Stimulated activated CD8-positive, alpha-beta memory T cell treated with anti-CD3 and anti-CD28 coated beads, Interleukin-7, amount 100 ng/mL, for 48 hours (primary cell): Measurements from ENCODE around the gene CFAP97.
"Not testable (repeated sequence)": the region's sequence is repeated elsewhere in the genome, so short reads cannot be mapped to it uniquely, and the experiment has no call there.

ENCODE experiments used
- DNase-seq, 2 donors: peaks; one replicate each; pipeline ENCODE4 v3.0.0-alpha.2; 2020; ENCODE audit warnings: low read depth in 1 of 2; ENCODE audit errors: extremely low read depth in 1 of 2

CFAP97 gene

DNA sequence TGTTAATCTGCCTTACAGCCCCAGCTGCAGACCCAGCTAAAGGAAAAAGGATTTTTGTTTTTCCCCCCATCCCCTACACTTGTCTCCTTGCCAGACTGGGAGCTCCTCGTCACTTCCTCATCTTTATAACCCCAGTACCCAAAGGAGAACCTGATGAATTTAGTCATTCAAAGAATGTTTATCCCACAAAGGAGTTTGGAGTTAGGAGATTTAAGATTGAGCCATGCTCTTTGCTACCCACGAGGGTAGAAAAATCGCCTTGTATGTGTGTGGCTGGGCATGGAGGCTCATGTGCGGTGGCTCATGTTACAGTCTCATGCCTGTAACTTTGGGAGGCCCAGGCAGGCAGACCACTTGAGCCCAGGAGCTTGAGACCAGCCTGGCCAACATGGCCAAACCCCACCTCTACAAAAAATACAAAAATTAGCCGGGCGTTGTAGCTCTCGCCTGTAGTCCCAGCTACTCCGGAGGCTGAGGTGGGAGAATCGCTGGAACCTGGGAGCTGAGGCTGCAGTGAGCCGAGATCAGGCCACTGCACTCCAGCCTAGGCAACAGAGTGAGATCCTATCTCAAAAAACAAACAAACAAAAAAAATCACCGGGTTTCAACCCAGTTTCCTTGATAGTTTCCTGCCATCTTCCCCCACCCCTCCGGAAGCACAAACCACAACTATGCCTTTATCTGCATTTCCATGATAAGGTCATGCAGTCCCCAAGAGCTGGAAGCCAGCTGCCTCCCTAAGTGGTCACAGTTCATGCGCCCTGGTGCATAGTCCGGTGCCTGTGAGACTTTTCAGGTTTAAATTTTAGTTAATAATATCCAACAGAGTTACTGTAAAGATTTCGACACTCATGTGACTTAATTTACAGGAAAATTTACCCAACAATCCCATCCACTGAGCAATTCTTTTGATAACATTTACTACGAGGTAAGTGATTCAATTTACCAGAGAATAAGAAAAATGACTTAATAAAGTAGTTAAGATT is 1.5 kb downstream of the CFAP97 start:
- DNase-seq, result no peak

DNA sequence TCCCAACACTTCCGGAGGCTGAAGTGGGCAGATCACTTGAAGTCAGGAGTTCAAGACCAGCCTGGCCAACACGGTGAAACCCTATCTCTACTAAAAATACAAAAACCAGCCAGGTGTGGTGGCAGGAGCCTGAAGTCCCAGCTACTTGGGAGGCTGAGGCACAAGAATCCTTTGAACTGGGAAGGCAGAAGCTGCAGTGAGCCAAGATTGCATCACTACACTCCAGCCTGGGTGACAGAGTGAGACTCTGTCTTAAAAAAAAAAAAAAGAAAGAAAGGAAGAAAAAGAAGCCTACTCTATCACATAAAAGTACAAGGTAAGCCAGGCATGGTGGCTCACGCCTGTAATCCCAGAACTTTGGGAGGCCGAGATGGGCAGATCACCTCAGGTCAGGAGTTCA is 5.6 kb downstream of the CFAP97 start:
- DNase-seq, result not testable (repeated sequence)

DNA sequence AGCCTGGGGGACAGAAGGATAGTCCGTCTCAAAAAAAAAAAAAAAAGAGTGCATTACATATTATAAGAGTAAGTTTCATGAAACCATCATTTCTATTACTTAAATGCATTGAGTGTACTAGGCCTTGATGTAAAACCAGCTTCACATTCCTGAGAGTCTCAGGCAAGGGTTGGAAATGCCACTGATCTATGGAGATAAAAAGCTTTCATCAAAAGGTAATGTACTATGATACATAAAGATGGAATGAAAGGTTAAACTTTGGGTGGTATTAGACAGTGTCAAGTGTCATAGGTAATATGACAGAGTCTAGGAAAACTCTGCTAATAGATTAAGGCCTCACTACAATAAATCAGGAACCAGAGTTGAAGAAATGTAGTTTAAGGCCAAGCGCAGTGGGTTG is 7.4 kb downstream of the CFAP97 start:
- DNase-seq, result no peak

DNA sequence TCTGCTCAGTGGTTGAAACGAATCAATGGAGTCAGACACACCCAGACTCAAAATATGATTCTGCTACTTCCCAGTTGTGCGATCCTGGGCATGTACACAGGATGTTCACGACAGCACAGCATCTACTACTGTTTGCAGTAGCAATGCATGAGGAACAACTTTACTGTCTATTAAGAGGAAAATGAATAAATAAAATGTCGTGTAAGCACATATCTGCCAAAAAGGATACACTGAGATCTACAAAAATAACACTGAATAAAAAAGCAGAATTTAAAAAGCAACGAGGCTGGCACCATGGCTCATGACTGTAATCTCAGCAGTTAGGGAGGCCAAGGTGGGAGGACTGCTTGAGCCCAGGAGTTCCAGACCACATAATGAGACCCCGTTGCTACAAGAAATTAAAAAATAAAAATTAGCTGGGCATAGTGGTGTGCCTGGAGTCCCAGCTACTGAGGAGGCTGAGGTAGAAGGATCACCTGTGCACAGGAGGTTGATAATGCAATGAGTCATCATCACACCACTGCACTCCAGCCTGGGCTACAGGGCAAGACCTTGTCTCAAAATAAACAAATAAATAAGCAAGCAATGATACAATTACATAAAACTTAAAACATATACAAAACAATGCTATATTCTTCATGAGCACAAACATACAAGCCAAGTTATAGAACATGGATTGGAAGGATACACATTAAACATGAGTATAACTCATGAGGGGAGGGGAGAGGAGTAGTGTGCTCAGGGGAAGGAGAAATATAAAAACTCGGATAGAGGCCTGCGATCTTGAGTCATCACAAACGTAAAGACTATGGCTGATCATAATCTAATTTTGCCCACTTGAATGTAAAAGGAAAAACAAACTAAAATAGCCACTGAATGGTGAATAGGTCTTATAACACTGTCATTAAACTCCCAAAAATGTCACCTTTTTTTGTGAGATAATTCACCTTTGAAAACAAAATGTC is 8.6 kb downstream of the CFAP97 start:
- no peak for DNase-seq

DNA sequence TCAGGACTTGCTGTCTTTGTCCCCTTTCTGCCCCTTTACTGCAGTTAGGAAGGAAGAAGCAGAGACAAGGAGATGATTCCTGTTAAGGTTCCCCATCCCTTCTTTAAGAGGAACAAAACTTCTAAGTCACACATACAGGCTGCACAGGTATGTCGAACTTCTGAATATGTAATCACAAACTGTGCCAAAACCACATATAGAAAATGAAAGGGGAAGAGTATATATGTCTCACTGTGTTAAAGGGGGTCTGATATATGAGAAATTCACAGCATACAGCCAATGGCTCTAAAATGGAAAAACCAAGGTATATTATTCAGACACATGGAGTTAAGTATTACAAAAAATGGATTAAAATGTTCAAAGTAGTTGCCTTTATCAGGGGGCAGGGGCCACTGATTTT is 11.7 kb downstream of the CFAP97 start:
- DNase-seq, result no peak

DNA sequence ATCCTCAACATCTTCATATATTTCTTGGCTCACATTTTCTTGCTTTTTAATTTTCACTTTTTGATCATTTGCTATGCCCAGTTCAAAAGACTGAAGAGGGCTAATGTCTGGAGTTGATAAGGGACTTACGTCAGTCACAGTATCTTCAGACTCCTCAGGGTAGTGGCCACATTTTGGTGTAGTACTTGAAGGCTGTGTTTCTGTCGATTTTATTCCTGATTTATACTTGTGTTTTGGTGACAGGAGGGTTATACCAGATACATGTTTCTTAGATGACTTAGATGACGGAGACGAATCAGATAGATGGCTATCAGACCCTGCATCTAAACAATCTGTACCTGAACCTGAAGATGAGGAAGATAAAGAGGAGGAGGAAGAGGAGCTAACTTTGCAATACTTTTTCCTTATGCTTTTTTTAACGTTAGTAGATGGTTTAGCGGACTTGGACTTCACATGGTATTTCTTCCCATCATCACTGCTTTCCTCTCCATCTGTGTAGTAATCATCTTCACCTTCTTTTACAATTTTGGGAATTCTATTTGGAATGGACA is 13.4 kb downstream of the CFAP97 start:
- no peak for DNase-seq

DNA sequence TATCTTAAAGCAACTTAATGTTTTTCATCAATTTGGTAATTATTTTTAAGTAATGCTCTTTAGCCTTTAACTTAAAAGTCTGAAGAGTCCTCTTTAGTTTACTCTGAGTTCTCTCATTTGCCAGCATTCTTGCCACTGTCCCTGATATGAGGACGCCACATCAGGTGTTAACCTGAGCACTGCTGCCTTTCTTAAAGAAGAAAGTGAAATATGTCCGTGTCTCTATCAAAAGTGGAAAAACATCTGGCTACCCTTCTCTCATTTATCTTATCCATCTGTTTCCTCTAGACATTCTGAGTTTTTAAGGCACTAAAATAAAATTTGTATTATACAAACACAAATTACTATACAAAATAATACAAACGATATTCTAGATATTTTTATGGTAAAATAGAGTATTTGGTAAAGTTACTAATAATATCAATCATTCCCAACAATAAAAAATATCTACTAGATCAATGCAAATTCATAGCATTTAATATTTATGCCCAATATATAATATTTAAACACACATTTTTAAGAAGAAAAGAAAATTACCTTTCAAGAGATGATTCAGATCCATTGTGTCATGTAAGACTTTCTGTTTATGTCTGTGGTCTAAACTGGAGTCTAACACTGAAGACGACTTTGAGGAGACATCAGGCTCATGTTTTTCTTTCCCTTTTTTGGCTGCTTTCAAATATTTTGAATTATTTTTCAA is 14.0 kb downstream of the CFAP97 start:
- no peak for DNase-seq

DNA sequence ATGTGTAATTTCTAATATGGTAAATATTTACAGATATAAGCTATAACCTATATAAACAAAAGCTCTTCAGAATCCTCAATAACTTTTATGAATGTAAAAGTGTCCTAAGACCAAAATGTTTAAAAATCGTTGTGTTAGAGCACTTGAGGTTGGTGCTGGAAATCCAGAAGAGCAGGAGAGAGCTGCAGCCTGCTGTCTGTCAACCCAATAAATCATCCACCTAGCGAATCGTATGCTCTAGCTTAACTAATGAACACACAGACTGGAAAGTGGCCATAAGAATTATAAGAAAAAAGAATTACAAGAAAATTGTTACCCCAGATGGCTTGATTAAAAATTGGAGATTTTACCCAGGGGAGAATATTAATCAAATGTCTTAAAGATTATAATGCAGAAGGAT is 17.0 kb downstream of the CFAP97 start:
- DNase-seq, result no peak

DNA sequence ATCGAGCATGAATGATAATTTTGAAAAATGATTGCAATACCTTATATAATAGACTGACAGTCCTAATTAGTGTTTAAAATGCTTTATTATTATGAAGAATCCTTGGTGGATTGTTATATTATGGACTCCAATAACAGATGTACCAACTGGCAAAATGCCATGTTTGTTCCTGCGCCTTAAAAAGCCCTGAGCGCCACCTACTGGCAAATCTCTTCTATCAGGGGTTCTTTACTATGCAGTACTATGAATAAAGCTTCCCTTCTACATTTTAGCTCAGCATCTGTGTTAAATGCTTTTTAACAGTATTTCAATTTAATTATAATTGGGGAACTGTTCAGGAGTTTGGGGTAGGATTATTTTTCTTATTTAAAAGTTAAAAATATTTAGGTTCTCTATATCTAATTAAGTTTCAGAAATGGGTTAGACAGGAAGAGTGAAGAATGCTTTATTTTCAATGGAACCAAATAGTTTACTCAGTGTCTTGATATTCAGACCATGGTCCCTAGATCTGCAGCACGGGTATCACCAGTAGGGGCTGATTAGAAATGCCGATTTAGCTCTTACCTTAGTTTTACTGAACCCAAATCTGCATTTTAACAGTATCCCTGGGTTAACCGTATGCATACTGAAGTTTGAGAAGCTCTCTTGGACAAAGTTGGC is 20.0 kb downstream of the CFAP97 start:
- peak in 1 of 2 donors; percentile 46 for DNase-seq

DNA sequence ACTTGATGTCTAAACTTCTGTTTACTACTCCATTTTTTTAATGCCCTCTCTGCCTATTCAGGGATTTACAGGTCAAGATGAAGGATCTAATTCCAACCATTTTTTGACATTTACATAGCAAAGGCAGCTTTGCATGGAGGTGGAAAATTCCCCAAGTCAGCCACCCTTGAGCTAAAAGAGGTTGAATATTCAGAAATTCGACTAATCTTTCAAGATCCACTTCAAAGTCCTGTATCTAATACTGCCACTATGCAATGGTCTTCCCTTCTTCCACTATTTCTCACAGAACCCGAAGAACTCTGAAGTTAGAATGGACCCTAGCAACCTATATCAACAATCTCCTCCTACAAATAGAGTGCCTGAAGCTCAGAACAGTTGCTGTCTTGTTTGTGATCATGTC is 21.6 kb downstream of the CFAP97 start:
- DNase-seq, result no peak

DNA sequence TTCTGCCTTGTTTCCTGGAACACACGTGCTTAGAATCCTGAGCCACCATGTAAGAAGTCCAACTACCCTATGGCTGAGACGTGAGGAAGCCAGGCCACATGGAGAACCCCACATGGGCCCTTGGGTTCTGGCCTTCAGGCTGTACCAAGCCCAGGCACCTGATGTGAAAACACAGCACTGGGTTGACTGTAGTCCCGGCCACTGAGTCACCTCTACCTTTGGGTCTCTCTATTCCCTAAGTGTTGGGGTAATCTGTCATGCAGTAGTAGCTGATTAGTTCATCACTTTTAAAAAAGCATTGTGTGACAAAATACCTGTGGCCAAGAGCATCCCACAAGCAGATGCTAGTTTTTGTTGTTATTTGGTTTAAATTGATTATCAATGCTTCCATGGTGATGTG is 24.3 kb downstream of the CFAP97 start:
- no peak for DNase-seq

DNA sequence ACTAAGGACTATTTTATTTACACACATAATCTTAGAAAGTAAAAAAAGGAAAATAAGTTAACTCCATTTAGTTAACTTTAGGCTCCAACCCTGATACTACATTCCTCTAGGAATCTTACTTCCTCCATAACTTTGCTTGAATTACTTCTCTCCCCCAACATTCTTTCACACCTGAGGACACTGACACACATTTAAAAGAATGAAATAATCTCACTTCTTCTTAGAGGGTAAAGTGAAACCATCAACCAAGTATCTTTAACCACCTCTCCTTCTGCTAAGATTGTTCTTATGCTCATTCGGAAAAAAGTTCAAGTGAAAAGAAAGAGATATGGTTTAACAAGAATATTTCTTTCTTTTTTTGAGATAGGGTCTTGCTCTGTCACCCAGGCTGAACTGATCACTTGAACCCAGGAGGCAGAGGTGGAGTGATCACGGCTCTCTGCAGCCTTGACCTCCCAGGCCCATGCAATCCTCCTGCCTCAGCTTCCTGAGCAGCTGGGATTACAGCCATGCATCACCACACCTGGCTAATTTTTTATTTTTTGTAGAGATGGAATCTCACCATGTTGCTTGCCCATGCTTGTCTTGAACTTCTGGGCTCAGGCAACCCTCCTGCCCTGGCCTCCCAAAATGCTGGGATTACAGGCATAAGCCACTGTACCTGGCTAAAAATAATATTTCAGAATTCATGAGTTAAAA is 32.3 kb downstream of the CFAP97 start:
- no peak for DNase-seq

DNA sequence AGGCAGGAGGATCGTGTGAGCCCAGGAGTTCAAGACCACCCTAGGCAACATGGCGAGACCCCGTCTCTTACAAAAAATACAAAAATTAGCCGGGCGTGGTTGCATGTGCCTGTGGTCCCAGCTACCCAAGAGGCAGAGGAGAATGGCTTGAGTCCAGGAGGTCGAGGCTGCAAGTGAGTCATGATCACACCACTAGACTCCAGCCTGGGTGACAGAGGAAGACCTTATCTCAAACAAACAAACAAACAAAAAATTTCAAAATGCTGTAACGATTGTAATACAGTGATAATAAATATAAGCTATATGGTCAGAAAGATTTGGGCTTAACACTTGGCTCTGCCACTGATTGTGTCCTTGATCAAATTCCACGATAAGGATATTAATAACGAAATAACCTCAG is 36.6 kb downstream of the CFAP97 start:
- DNase-seq, result no peak

DNA sequence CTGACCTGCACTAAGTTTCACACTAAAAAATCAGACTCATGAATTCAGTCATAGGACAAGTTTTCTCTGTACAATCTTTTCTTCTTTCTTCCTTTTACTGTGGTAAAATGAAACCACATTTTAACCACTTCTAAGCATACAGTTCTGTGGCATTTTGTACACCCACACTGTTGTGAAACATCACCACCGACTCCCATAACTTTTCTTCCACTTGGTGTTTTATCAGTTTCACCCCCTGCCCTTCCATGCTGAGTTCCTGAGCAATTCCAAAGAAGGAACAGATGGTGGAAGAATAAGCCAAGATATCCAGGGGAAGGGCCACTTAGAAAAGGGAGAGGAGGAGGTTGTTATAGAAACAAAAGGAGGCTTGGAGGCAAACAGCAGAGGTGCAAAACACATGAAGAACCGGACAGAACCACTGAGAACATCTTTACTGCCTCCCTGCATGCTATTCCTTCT is 38.2 kb downstream of the CFAP97 start:
- DNase-seq, result no peak

DNA sequence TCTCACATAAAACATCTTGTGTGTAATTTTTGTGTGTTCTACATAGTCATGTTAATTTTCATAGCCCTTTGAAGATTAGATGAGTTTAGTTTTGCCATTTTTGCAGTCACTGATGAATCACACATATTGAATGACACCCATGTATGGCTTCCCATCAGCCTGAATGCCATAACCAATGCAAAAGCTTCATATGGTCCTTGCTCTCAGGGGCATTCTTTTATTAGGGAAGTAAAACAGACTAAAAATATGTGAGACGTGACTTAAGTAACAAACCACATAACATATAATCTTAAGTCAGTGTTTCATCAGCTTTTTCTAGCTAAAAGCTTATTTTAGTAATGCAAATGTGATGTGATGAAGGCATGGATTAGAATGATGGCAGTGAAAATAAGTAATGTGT is 52.5 kb downstream of the CFAP97 start:
- DNase-seq, result no peak

DNA sequence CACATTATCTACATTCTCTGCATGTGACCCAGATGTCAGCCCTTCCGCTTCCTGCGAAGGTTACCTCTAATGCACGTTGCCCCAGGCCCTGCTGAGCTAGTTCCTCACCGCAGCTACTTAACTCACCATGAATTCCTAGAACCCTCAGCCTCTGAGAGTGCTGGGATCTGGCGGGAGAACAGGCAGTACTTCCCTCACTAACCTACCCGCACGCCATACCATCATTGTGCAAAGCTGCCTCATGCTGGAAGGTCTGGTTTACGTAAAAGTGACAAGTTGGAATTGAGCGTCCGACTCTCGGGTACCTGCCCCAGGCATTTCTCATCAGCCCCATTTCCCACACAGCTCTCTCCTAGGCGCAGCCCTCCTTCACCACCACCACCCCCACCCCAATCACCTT is 54.4 kb downstream of the CFAP97 start:
- DNase-seq, result no peak

DNA sequence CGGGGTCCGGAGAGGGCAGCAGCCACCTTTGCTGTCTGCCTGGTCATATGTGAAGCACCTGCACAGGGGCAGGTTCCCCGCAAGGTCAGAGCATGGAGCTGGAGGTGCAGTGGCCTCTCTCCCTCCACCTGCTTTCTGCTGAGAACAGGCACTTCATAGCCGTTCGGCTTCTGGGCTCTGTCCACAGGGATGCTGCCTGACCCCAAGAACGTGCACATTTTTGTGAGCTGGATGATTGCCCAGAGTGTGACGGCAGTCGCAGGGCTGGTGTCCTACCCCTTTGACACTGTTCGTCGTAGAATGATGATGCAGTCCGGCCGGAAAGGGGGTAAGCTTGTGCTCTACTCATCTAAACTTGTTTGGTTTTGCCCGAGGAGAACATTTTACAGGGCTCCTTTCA is 58.2 kb downstream of the CFAP97 start:
- DNase-seq, result no peak

DNA sequence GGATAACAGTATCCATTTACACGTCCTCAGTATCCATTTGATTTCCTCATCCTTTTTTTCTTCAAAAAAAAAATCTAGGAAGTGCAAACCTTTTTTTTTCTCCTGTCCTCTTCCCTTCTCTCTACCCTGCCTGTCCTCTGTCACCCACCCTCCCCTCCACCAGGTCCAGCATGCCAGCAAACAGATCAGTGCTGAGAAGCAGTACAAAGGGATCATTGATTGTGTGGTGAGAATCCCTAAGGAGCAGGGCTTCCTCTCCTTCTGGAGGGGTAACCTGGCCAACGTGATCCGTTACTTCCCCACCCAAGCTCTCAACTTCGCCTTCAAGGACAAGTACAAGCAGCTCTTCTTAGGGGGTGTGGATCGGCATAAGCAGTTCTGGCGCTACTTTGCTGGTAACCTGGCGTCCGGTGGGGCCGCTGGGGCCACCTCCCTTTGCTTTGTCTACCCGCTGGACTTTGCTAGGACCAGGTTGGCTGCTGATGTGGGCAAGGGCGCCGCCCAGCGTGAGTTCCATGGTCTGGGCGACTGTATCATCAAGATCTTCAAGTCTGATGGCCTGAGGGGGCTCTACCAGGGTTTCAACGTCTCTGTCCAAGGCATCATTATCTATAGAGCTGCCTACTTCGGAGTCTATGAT is 59.1 kb downstream of the CFAP97 start:
- no peak for DNase-seq

DNA sequence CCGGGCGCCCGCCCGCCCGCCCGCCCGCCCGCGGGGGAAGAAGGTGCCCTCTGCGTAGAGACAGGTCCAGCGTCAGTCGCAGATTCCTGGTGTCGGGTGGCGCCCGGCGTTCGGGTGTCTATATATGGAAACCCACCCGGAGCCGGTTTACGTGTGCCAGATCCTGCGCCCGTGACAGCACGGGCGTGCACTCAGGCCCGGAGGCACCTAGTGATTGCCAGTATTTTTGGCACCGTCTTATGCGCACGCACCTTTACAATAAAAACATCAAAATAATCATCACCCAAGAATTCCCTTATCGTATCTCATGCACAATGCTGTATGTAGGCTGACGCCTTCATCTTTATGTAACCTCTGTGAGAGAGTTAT is 60.2 kb downstream of the CFAP97 start:
- DNase-seq, result no peak
